Measurements from ENCODE around the gene ATP6V1E1.

DNA sequence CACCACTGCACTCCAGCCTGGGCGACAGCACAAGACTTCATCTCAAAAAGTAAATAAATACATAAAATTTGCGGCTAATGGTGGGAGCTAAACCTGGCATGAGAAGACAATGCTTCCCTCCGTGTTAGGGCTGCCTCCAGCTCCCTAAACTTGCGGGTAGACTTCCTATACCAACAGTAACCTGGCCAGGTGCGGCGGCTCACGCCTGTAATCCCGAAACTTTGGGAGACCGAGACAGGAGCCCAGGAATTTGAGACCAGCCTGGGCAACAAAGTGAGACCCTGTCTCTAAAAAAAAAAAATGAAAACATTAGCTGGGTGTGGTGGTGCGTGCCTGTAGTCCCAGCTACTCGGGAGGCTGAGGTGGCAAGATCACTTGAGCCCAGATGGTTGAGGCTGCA is 39.9 kb downstream of the ATP6V1E1 start:
- TF ChIP-seq POLR2A (IDR thresholded peaks at IDR 0.05; ENCODE audit: low read depth, low read length) (no peak), BACH1 (IDR thresholded peaks at IDR 0.05; ENCODE audit: borderline replicate concordance) (no peak), NBN (IDR thresholded peaks at IDR 0.05) (no peak), NRF1 (conservative IDR thresholded peaks at IDR 0.05; ENCODE audit: low read depth, low read length) (no peak), FOXK2 (IDR thresholded peaks at IDR 0.05) (no peak)

Data from GM12878 (cell line).